ENCODE results near the gene IPP.
"Not testable (repeated sequence)": the region's sequence is repeated elsewhere in the genome, so short reads cannot be mapped to it uniquely, and the experiment has no call there.

IPP gene

DNA sequence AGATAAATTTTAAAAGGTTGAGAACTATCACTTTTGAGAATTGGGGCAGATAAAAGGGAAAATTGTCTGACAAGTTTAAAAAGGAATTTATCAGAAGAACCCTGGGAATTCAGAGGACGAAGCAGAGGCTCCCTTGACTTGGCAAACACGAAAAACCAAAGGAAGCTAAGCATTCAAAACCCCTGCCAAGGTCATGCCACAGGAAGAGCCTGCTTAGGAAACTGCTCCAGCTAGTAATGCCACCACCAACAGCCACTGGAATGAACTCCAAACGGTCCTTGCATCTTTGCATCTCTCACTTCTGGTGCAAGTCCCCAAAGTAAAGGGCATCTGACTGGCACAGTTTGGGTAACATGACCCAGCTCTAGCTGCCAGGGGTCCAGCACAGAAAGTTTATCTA, 71.3 kb downstream of the IPP start:
- DNase-seq, result no peak

DNA sequence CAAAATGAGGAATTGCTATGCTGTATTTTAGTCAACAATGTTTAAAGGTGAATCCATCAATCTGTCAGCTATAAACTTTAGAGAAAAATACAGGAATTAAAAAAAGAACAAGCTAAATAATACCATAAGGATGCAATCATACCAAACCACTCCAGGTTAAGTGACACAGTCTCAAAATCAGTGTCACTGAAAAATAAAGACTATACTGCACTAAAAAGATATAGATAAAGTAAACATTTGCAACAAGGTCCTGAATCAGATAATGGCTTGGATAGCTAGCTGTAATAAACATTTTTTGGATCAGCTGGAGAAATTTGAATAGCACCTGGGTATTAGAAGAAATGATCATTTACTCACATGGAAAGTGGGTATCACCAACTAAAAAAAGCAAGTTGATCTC, 72.0 kb downstream of the IPP start:
- DNase-seq, result no peak

DNA sequence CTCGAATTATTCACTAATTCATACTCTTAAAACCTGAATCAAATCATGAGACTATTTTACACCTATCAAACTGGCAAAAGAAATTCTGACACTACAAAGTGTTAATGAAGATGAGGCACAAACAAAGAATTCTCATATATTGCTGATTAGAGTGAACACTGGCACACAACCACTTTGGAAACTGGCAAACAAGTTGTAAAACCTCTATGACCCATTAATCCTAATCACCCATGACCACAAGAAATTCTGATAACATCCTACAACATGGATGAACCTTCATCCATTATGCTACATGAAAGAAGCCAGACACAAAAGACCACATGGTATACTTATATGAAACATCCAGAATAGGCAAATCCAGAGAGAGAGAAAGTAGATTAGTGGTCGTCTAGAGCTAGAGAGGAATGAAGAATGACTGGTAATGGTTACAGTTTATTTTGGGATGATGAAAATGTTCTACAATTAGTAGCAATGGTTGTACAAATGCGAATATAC, 72.7 kb downstream of the IPP start:
- no peak for DNase-seq

DNA sequence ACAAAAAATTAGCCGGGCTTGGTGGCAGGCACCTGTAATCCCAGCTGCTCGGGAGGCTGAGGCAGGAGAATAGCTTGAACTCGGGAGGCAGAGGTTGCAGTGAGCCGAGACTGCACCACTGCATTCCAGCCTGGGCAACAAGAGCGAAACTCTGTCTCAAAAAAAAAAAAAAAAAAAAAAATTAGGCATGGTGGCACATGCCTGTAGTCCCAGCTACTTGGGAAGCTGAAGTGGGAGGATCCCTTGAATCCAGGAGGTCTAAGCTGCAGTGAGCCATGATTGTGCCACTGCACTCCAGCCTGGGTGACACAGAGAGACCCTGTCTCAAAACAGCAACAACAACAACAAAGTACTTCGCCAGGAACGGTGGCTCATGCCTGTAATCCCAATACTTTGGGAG, 73.9 kb downstream of the IPP start:
- DNase-seq, result not testable (repeated sequence)

DNA sequence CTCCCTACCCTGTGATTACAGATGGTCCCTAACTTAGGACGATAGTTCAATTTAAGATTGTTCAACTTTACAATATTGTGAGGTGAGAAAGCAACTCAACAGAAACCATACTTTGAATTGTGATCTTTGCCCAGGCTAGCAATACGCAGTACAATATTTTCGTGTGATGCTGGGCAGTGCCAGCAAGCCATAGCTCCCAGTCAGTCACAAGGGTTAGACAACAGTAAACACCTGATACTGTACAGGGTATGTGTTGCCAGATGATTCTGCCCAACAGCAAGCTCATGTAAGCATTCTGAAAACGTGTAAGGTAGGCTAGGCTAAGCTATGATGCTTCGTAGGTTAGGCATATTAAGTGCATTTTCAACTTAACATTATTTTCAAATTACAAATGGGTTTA, 76.0 kb downstream of the IPP start:
- no peak for DNase-seq

DNA sequence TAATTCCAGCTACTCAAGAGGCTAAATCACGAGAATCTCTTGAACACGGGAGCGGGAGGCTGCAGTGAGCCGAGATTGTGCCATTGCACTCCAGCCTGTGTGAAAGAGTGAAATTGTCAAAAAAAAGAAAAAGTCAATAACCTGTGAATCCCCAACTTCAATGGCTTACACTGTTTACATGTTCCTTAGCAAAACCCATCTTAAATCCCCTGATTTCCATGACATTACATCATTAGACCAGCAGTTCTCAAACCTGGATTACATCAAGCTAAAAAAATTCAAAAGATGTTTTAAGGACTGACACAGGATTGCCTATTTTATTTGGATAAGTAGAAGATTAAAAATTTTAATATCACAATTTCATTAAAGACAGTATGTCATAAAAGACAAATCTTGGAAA, 76.5 kb downstream of the IPP start:
- no peak for DNase-seq

DNA sequence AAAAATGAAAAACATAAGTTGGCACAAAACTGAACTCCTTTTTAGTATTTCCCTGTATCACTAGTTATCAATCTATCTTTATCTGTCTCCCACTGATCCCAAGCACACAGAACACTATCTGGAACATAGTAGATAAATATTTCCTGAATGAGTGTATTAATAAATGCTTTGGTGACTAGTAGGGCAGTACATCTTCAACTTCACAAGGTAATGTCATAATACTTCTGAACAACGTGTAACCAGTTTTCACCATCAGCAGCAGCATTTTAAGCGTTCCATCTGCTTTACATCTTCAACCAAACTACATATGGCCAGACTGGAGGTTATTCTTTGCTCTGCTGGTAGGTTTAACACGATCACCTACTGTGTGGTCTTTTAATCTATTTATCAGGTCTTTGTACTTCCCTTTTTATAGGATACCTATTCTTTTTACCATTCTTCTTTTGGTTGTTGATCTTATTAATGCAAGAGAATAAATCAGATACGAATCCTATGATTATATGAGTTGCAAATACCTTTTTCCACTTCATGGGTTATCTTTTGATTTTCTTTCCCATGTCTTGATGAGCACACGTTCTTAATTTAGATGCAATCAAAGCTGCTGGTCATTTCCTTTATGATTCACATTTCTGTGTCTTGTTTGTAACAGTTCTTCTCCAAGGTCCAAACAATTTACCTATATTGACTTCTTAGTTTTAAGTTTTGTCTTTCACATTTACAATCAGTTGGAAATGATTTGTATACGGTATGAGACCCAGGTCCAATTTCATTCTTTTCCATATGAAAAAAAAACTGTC, 80.4 kb downstream of the IPP start:
- no peak for DNase-seq

DNA sequence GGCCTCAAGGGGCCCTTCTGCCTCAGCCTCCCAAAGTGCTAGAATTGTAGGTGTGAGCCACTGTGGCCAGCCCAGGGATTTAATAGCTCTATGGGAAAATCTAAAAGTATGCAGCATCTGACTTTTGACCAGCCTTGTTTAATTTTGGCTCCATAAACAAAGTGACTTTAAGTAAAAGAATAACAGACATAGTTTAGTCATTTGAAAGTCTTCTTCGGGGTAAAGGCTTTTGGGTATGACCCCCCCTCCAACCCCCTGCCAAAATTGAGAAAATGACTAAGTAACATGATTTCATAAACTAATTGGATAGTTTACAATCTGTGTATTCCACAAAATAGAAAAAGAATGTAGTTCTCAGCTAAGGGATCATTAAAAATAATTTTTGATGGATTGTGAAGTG, 81.1 kb downstream of the IPP start:
- DNase-seq, result no peak

DNA sequence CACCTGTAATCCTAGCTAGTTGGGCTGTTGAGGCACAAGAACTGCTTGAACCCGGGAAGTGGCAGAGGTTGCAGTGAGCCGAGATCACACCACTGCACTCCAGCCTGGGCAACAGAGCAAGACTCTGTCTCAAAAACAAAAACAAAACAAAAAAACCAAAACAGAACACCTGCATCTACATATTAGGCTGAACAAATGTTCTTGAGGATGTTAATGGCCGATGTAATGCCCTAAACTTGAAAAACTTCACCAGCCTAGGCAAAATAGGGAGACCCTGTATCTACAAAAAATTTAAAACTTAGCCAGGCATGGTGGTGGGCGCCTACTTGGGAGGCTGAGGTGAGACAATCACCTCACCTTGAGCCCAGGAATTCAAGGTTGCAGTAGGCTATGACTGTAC, 81.9 kb downstream of the IPP start:
- DNase-seq, result no peak

DNA sequence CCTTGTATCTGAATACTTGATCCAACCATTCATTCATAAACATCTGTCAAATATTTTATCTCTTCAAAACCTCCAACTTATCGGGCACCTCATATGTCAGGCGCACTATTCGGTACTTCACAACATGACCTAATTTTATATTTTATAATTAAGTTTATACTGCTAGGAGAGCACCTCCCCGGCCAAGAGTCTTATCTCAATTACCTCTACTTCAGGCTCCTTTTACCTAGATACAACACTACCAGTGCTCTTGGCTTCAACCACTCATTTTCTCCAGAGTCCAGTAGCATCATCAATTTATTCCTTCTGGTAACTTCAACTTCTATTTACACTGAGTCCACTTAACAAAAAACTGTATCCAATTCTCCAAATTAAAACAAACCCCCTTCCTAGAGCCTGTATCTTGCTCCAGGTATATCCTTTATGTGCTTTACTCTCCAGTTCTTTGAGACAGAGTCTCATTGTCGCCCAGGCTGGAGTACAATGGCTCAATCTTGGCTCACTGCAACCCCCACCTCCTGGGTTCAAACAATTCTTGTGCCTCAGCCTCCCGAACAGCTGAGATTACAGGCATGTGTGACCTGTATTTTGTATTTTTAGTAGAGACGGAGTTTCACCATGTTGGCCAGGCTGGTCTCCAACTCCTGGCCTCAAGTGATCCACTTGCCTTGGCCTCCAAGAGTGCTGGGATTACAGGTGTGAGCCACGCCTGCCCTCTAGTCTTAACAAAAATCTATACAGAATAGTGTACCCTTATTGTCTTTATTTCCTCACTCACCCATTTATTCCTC, 82.9 kb downstream of the IPP start:
- no peak for DNase-seq

DNA sequence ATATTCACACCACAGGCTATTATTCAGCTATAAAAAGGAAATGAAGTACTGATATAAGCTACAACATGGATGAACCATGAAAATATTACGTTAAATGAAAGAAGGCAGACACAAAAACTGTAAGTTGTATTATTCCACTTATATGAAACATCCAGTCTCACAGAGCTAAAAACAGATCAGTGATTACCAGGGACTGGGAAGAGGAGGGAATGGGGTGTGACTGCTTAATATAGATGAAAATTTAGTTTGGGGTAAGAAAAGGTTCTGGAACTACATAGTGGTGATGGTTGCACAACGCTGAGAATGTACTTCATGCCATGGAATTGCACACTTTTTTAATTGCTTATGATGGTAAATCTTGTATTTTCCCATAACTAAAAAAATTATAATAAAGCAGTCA, 83.6 kb downstream of the IPP start:
- DNase-seq, result no peak

DNA sequence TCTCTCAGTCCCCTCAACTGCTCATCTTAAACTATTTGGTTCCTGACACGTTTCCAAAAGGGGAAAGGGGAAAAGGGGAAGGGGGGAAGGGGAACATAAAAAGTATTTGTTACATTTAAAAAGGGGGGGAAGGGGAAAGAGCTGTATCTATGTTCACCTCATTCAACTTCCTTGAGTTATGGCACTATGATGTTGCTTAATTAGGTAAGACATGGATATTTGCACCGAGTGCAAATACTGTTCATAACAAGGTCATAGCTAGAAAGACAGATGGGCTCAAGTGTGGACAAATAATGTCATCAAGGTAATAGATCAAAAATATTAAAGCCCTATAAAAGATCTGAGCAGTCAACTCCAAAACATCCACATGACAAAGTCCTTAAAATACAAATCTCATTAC, 90.1 kb downstream of the IPP start:
- no peak for DNase-seq

DNA sequence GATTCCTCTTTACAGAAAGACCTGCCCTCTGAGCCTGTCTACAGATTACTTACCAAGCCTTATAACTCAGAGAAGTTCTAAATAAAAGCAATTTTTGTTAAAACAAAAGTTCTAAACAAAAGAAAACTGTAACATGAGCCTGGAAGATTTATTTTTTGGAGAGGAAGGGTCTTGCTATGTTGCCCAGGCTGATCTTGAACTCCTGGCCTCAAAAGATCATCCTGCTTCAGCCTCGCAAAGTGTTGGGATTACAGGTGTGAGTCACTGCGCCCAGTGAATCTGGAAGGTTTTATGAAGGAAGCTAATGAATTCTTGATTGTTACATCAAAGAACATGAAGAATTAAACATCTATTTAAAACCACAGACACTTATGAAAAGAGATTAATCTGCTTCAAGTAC, 91.2 kb downstream of the IPP start:
- no peak for DNase-seq

DNA sequence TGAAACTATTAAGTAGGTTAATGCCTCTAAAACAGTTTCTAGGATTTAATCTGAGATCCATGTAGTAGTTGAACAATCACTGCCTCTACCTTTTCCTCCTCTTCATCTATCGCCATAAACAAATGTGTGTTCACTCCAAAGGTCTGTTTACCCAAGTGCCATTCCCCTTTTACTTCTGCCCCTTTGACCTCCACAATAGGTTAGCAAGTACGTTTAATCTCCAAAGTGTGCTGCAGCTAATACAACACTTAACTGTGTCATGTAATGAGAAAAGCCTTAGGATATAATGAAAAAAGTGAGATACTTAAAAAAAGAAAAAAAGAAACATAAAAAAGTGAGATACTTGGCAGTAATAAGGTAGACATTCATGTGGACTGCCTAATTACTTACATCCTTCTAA, 92.3 kb downstream of the IPP start:
- no peak for DNase-seq

DNA sequence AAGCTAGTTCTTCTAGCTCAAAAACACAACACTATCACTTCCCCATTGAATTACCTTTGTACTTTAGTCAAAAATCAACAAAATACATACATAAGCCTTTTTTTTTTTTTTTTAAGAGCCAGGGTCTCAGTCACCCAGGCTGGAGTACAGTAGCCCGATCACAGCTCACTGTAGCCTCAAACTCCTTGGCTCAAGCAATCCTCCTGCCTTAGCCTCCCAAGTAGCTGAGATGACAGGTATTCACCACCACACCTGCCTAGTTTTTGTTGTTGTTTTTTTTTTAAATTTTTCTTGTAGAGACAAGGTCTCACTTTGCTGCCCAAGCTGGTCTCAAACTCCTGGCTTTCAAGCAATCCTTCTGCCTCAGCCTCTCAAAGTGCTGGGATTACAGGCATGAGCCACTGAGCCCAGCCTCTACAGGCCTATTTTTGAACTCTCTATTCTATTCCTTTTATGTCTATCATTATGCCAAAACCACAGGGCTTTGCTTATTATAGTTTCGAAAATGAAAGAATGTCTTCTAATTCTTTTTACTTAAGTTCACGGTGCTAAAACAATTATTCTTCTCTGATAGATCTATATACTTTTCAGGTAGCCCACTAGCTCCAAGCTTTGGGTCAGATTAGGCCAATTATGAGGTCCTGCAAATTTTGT, 93.8 kb downstream of the IPP start:
- DNase-seq, result no peak

DNA sequence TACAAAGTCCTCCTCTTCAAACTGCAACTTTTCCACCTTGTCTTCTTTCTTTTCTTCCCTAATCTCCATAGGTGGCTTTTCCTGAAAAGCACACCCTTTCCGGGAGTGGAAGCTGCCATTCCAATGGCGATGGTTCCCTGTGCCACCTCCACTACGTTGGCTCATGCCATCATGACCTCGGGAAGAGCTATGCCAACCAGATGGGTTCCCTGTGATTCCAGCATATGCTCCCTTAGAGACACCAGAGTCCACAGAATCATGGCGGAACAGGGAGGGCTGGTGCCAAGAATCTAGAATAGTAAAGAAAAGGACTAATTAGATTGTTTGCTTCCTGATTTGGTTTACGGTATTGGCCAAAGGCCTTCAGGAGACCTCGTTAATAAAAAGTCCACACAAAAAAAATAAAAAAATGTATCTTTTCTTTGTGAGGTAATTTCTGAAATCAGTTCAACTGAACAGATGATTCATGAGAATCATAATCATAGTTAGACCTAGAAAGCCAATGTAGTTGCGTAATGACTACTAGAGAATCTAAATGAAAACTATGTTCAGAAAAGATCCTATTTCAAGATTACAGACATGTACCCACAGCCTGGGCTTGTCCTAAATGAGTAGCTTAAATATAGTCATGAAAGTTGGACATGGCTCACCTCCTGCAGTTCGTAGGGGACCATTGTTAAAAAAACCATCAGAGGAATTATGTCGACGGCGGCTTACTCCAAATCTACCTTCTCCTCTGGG, 95.7 kb downstream of the IPP start:
- DNase-seq, result no peak
